WI38 (cell line): ENCODE data around the gene CD177.

Experiments used
- H3K4me3 ChIP-seq: 2 replicates; pipeline ENCODE4 v1.5.1; 2011; ENCODE audit warnings: low read depth, mild to moderate bottlenecking, control low read depth, low read length
- CTCF ChIP-seq: IDR thresholded peaks from 2 replicates; pipeline ENCODE4 v1.5.1; 2012; ENCODE audit warnings: low read depth, mild to moderate bottlenecking, control low read depth, low read length

The CD177 gene

DNA sequence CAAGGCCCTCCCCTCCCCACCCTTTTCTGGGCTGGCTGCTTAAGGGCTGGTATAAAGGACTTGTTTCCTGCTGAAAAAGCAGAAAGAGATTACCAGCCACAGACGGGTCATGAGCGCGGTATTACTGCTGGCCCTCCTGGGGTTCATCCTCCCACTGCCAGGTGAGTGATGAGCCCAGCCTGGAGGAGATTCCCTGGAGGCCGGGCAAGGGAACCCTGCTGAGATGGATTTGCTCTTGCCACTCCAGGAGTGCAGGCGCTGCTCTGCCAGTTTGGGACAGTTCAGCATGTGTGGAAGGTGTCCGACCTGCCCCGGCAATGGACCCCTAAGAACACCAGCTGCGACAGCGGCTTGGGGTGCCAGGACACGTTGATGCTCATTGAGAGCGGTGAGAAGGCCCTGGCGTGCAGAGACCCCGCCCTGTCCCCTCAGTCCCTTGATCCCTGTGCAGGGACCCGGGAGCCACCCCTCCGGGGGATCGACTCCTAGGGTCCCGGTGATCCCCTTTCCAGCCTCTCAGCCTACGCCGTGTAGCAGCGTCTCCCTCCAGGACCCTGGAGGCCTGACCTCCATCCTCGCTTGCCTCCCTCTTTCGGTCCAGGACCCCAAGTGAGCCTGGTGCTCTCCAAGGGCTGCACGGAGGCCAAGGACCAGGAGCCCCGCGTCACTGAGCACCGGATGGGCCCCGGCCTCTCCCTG, at the start of gene CD177:
TSS of gene CD177 (plus strand) at position 81 of the 699 bp plus-strand sequence. CDS start at position 110, 29 bp downstream.
- H3K4me3 ChIP-seq = no peak within 1 kb of the TSS

DNA sequence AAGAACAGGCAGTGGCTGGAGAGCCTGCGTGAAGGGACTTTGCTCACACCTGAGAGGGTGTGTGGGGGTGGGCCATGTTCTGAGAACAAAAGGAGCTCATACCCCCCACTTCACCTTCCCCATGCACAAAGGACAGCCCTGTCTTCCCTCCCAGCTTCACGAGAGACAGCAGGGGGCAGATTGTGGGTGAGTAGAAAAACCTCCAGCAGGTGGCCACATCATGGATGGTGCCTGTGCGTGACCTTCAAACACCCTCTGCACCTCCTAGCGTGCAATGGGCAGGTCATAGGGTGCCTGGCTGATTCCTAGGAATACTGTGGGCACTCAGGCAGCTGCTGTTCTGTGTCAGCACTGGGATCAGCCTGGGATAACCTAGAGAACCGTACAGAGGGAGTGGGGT, 47.8 kb upstream of the CD177 start:
- H3K4me3 ChIP-seq = no peak overlapping the region
- TF ChIP-seq CTCF = no peak

More for the DNA sequence above, at the start of gene CD177:
- TF ChIP-seq CTCF = no peak

- TF ChIP-seq CTCF = no peak
- no peak overlapping the region for H3K4me3 ChIP-seq
Measured at GRCh38 chr19:43306097-43306496, 47.4 kb upstream of the CD177 start.

DNA sequence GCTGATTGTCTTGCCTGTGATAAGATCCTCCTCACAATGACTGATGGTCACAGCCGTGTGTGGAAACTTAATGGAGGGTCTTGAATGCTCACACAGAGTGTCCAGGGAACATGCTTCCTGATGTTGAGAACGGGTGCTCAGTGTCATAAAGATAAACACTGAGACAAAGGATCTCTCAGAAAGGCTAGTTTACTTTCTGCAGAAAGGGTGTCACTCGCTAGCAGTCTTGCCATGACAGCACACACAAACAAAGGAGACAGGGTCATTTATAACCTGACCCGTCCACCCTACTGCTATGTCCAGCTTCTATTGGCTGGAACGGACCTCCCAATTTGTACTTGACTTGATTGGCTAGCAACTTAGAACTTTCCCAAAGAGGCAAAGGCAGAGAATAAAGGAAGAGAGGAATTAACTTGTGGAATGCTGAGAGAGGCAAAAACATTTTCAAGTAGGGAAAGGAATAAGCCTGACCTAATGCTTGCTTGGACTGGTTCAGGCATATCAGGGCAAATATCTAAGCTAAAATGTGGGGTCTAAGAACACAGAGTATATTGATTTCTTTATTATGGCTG, 45.2 kb upstream of the CD177 start:
- TF ChIP-seq CTCF = no peak
- H3K4me3 ChIP-seq = no peak overlapping the region

GRCh38 chr19:43309466-43309865, 44.0 kb upstream of the CD177 start:
- H3K4me3 ChIP-seq = no peak overlapping the region
- TF ChIP-seq CTCF = no peak

GRCh38 chr19:43310221-43310620, 43.3 kb upstream of the CD177 start:
- no peak for TF ChIP-seq CTCF
- H3K4me3 ChIP-seq = no peak overlapping the region

GRCh38 chr19:43311256-43311655, 42.2 kb upstream of the CD177 start:
- TF ChIP-seq CTCF = no peak

More at GRCh38 chr19:43311256-43311655, 42.2 kb upstream of the CD177 start:
- no peak overlapping the region for H3K4me3 ChIP-seq
